Lower lobe of right lung (tissue), 2 donors: ENCODE data around the gene METTL14. TPM values are rescaled to one million over a fixed set of nuclear protein-coding genes. Genes with fewer than 3 reads are reported as not detected.

Experiments
- ATAC-seq, 2 donors: fragments of 200-7000 bp; cut with Tn5 transposase; one replicate each; pipeline ENCODE4 v1.9.1; 2020 to 2022; ENCODE audit warnings: mild to moderate bottlenecking in 2 of 2, moderate library complexity in 2 of 2
- DNase-seq: peaks from one replicate; pipeline ENCODE4 v3.0.0-alpha.2; 2020
- H3K27ac ChIP-seq: fragments of 200-600 bp; one replicate; pipeline ENCODE4 v1.8.0; 2022
- H3K27me3 ChIP-seq: fragments of 200-600 bp; one replicate; pipeline ENCODE4 v1.8.0; 2022; ENCODE audit warnings: low read depth
- H3K36me3 ChIP-seq: fragments of 200-600 bp; one replicate; pipeline ENCODE4 v1.8.0; 2022; ENCODE audit warnings: mild to moderate bottlenecking
- H3K4me1 ChIP-seq: fragments of 200-600 bp; one replicate; pipeline ENCODE4 v1.8.0; 2022
- H3K4me3 ChIP-seq: fragments of 200-600 bp; one replicate; pipeline ENCODE4 v1.8.0; 2022; ENCODE audit warnings: mild to moderate bottlenecking
- H3K9me3 ChIP-seq: fragments of 200-600 bp; one replicate; pipeline ENCODE4 v1.8.0; 2022
- intact Hi-C: fragments of 100-400 bp; cut with DNase I; formaldehyde crosslinking; loops from one replicate; pipeline ENCODE4 v1.11.0; 2022
- total RNA-seq: library from RNA; stranded (reverse); fragmentation: NEBNext Ultra II Directional; extraction: Animal tissue kit (Norgen Biotek cat#: 25700); gene quantifications from one replicate; pipeline ENCODE4 v1.2.1, GENCODE V29; 2021
- TF ChIP-seq, protein P1 (sequence below): fragments of 200-600 bp; IDR thresholded peaks from one replicate; pipeline ENCODE4 v1.8.0; 2022; ENCODE audit warnings: antibody characterized with exemption, mild to moderate bottlenecking
- donor health status: DM: no; HTN: yes; CAD: no; lungs with severe emphysema.

METTL14 gene
- total RNA-seq, 1 donor from 2014 or later = 48.7 TPM

DNA sequence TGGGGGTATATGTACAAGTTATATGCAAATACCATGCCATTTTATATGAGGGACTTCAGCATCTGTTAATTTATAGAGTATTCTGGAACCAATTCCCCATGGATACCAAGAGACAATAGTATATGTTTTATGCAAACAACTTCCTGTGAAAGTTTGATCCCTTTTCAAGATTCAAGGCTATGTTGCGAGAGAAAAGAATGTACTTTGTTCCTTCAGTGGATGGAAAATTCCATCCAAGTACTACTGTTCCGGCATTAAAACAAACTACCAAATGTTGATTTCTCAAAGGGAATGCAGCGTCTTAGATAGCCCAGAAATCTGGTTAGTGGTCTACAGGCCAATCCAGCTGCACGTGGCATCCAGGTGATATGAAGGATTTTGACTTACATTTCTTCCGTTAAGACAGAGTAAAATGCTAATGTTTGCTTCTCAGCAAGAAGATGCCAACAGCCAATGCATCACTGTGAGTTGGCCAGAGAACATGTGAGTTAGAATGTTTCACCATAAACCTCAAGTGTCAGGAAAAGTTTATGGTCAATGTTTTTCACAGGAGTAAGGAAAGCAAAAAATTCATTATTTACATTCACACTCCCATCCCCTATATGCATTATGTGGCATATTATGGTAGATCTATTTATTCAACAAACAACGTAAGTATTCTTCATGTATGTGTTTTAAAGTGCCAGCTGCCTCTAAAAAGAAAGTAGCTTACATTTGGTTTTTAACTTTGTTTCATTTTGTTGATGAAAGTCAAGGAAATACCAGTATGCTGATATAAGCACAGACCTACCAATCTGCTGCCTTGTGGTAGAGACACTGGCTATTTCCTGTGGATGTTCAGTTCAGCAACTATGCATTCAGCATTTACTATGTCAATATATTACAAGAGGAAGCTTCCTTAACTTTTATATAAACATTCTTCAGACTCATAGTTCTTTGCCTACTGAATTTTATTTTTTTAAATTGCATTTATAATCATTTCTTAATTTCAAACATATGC, 44.4 kb downstream of the METTL14 start:
- ATAC-seq (no peak), DNase-seq (no peak)
- TF ChIP-seq, protein P1, sequence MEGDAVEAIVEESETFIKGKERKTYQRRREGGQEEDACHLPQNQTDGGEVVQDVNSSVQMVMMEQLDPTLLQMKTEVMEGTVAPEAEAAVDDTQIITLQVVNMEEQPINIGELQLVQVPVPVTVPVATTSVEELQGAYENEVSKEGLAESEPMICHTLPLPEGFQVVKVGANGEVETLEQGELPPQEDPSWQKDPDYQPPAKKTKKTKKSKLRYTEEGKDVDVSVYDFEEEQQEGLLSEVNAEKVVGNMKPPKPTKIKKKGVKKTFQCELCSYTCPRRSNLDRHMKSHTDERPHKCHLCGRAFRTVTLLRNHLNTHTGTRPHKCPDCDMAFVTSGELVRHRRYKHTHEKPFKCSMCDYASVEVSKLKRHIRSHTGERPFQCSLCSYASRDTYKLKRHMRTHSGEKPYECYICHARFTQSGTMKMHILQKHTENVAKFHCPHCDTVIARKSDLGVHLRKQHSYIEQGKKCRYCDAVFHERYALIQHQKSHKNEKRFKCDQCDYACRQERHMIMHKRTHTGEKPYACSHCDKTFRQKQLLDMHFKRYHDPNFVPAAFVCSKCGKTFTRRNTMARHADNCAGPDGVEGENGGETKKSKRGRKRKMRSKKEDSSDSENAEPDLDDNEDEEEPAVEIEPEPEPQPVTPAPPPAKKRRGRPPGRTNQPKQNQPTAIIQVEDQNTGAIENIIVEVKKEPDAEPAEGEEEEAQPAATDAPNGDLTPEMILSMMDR = no peak
- Histone ChIP-seq H3K9me3 (no peaks in the 10 kb centered on the region), H3K4me3 (no peak overlapping the region), H3K36me3 (peaks cover 99% of the 10 kb centered on the region), H3K27me3 (no peaks in the 10 kb centered on the region), H3K4me1 (no peaks in the 10 kb centered on the region), H3K27ac (no peak overlapping the region)
- intact Hi-C loops = no loop called here

DNA sequence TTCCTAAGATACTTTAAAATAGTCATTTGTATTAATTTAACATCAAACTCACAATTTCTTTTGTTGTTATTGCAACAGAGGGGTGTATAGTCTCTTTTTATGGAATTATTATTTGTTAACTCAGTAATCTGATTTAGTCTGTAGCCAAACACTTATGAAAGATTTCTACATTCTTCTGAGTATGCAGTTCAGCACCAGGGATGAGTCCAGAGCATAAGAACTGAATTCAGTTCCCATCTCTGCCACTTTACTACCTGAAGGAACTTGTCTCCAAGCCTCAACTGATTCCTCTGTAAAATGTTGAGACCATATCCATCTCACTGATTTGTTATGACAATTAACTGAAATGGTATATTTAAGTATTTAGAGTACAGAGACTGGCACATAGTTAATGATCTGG, 45.5 kb downstream of the METTL14 start:
- ATAC-seq (no peak), DNase-seq (no peak)
- no peaks in the 10 kb centered on the region for H3K9me3 ChIP-seq
- H3K36me3 ChIP-seq = peaks cover 99% of the 10 kb centered on the region
- no peak overlapping the region for H3K27ac ChIP-seq
- no peaks in the 10 kb centered on the region for H3K4me1 ChIP-seq
- intact Hi-C loops = no loop called here
- H3K4me3 ChIP-seq = no peak overlapping the region
- no peaks in the 10 kb centered on the region for H3K27me3 ChIP-seq
- TF ChIP-seq, protein P1 = no peak

DNA sequence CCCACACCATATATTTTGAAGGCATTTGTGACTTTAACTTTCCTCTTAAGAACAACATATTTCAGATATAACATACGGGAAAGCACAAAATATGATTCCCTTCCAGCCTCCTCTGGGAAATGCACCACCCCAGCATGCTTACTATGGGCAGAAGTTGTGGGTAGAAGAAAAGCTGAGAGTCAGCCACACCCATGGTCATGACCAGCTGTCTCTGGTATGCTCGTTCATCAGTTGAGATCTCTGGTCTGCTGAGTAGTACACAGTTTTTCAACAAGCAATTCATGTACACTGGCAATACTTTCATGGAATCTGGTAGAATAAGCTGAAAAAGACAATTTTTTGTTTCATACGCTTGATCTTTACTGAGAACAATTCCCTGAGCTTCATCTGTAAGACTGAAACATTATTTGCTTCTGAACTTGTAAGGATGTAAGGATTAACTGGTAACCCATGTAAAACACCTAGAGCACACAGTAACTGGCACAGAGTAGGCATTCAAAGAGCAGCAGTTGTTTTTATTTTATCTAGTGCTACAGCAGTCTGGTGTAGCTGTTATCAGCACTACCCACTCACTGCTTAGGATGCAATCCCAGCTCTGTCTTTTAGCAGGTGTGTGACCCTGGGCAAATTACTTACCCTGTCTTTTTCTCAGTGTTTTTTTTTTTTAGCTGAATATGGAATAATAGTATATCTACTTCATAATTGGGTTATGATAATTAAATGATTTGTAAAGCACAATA, 47.6 kb downstream of the METTL14 start:
- Histone ChIP-seq H3K27me3 (no peaks in the 10 kb centered on the region), H3K27ac (no peak overlapping the region), H3K36me3 (peaks cover 97% of the 10 kb centered on the region), H3K9me3 (no peaks in the 10 kb centered on the region), H3K4me1 (no peaks in the 10 kb centered on the region), H3K4me3 (no peak overlapping the region)
- intact Hi-C loops = no loop called here
- ATAC-seq (no peak), DNase-seq (no peak)
- TF ChIP-seq, protein P1 = no peak

DNA sequence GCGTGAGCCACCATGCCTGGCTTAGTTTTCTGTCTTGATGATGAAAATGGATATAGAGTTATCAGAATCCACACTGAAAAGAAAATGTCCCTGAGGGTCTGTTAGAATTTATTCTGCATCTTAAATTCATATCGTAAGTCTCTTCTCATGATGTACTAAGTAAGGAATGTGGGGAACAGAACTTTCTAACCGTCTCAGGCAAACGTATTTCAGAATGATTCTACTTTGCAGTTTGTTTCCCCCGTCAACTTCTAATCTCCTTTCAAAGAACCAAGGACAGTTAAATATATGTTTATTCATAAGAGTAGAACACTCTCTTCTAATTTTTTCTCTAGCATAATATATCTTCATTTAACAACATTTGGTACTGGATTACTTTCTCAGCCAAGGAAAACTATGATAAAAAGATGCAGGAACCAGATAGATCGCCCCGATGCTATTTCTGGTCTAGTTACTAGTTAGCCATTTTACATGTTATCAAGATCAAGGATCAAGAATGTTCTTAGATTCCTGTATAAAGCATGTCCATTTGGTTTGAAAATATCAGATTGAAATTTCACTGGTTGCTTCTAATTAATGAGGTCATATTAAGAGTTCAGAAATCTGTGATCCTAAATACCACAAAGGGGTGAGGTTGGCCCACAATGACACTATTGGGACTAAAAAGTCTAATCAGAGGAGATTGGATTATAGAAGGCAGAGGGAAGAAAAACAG, 49.5 kb downstream of the METTL14 start:
- Histone ChIP-seq H3K4me3 (no peak overlapping the region), H3K27me3 (no peaks in the 10 kb centered on the region), H3K36me3 (peaks cover 97% of the 10 kb centered on the region), H3K27ac (no peak overlapping the region), H3K9me3 (no peaks in the 10 kb centered on the region), H3K4me1 (no peaks in the 10 kb centered on the region)
- intact Hi-C loops = no loop called here
- DNase-seq = no peak
- ATAC-seq = no peak
- TF ChIP-seq, protein P1 = no peak

DNA sequence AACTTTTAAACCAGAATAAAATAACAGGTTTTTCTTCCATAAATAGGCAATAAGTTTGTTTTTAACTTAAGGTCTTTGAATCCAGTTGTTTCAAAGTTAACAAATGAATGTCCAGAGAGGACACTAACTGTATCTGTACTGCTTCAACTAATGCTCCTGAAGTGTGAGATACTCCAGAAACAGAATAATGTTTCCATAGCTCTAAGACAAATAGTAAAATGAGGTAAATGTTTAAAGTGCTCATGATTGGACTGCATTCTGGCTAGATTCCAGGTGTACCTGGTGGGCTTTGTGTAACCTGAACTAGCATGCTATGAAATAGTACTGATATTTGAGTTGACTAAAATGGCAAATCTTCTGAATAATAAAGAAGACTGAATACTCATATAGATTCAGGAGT, 51.7 kb downstream of the METTL14 start:
- Histone ChIP-seq H3K4me1 (no peaks in the 10 kb centered on the region), H3K27ac (no peak overlapping the region), H3K9me3 (no peaks in the 10 kb centered on the region), H3K4me3 (no peak overlapping the region), H3K27me3 (no peaks in the 10 kb centered on the region), H3K36me3 (peaks cover 86% of the 10 kb centered on the region)
- no peak for ATAC-seq
- intact Hi-C loops = no loop called here
- TF ChIP-seq, protein P1 = no peak
- DNase-seq = no peak
